ENCODE measurements around the gene PADI6.

The PADI6 gene

DNA sequence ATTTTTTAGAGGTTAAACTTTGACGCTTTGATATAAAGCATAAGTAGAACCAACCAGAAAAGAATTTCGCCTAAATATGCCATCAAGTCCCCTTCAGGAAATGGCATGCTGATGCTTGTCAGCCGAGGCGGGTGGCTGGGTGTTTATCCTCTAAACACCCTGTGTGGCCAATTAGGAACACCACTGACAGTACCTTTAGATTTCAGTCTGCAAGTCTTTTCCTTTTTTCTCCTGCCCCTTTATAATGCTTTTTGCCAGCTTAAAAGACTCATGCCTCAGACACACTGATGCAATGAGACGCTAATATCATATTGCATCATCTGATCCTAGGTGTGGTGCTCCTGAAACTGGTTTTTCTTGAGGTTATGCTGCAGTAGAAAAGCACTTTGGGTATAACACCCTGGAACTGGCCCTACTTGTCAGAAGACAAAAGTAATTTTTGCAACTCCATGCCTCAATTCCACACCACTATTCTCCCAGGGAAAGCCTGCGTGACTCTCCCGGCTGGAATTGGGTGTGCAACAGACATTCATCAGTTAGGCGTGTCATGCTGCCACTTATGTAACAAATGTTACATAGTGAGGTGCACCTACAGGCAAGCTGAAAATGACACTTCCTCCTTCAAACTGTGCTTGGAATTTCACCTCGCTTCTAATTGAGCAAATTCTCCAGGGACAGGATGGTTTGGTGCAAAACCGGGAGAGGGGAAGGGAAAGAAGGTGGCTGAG, 69.4 kb downstream of the PADI6 start (continued):
- TF ChIP-seq, protein P1, sequence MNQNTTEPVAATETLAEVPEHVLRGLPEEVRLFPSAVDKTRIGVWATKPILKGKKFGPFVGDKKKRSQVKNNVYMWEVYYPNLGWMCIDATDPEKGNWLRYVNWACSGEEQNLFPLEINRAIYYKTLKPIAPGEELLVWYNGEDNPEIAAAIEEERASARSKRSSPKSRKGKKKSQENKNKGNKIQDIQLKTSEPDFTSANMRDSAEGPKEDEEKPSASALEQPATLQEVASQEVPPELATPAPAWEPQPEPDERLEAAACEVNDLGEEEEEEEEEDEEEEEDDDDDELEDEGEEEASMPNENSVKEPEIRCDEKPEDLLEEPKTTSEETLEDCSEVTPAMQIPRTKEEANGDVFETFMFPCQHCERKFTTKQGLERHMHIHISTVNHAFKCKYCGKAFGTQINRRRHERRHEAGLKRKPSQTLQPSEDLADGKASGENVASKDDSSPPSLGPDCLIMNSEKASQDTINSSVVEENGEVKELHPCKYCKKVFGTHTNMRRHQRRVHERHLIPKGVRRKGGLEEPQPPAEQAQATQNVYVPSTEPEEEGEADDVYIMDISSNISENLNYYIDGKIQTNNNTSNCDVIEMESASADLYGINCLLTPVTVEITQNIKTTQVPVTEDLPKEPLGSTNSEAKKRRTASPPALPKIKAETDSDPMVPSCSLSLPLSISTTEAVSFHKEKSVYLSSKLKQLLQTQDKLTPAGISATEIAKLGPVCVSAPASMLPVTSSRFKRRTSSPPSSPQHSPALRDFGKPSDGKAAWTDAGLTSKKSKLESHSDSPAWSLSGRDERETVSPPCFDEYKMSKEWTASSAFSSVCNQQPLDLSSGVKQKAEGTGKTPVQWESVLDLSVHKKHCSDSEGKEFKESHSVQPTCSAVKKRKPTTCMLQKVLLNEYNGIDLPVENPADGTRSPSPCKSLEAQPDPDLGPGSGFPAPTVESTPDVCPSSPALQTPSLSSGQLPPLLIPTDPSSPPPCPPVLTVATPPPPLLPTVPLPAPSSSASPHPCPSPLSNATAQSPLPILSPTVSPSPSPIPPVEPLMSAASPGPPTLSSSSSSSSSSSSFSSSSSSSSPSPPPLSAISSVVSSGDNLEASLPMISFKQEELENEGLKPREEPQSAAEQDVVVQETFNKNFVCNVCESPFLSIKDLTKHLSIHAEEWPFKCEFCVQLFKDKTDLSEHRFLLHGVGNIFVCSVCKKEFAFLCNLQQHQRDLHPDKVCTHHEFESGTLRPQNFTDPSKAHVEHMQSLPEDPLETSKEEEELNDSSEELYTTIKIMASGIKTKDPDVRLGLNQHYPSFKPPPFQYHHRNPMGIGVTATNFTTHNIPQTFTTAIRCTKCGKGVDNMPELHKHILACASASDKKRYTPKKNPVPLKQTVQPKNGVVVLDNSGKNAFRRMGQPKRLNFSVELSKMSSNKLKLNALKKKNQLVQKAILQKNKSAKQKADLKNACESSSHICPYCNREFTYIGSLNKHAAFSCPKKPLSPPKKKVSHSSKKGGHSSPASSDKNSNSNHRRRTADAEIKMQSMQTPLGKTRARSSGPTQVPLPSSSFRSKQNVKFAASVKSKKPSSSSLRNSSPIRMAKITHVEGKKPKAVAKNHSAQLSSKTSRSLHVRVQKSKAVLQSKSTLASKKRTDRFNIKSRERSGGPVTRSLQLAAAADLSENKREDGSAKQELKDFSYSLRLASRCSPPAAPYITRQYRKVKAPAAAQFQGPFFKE (tag by site-specific recombination; IDR thresholded peaks at IDR 0.05; ENCODE audit: borderline replicate concordance): no peak
- no peak for TF ChIP-seq GLIS2 (tag by site-specific recombination; IDR thresholded peaks at IDR 0.05)
- no peak for TF ChIP-seq ZNF830 (tag by site-specific recombination; IDR thresholded peaks at IDR 0.05; ENCODE audit: low read depth)
- TF ChIP-seq YY2 (tag by site-specific recombination; IDR thresholded peaks at IDR 0.05): no peak
- peak; percentile 56; the same call in 1 of the 2 replicates for TF ChIP-seq KLF7 (tag by site-specific recombination; IDR thresholded peaks at IDR 0.05; ENCODE audit: borderline replicate concordance)
- TF ChIP-seq, protein P2, sequence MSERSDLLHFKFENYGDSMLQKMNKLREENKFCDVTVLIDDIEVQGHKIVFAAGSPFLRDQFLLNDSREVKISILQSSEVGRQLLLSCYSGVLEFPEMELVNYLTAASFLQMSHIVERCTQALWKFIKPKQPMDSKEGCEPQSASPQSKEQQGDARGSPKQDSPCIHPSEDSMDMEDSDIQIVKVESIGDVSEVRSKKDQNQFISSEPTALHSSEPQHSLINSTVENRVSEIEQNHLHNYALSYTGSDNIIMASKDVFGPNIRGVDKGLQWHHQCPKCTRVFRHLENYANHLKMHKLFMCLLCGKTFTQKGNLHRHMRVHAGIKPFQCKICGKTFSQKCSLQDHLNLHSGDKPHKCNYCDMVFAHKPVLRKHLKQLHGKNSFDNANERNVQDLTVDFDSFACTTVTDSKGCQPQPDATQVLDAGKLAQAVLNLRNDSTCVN (tag by site-specific recombination; optimal IDR thresholded peaks at IDR 0.05): no peak
- no peak for TF ChIP-seq ZNF433 (tag by site-specific recombination; IDR thresholded peaks at IDR 0.05; ENCODE audit: low read depth)
- TF ChIP-seq, protein P3, sequence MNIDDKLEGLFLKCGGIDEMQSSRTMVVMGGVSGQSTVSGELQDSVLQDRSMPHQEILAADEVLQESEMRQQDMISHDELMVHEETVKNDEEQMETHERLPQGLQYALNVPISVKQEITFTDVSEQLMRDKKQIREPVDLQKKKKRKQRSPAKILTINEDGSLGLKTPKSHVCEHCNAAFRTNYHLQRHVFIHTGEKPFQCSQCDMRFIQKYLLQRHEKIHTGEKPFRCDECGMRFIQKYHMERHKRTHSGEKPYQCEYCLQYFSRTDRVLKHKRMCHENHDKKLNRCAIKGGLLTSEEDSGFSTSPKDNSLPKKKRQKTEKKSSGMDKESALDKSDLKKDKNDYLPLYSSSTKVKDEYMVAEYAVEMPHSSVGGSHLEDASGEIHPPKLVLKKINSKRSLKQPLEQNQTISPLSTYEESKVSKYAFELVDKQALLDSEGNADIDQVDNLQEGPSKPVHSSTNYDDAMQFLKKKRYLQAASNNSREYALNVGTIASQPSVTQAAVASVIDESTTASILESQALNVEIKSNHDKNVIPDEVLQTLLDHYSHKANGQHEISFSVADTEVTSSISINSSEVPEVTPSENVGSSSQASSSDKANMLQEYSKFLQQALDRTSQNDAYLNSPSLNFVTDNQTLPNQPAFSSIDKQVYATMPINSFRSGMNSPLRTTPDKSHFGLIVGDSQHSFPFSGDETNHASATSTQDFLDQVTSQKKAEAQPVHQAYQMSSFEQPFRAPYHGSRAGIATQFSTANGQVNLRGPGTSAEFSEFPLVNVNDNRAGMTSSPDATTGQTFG (tag by site-specific recombination; IDR thresholded peaks at IDR 0.05; ENCODE audit: borderline replicate concordance): no peak
- peak; percentile 71 for TF ChIP-seq GLIS1 (tag by site-specific recombination; IDR thresholded peaks at IDR 0.05)
- TF ChIP-seq, protein P4, sequence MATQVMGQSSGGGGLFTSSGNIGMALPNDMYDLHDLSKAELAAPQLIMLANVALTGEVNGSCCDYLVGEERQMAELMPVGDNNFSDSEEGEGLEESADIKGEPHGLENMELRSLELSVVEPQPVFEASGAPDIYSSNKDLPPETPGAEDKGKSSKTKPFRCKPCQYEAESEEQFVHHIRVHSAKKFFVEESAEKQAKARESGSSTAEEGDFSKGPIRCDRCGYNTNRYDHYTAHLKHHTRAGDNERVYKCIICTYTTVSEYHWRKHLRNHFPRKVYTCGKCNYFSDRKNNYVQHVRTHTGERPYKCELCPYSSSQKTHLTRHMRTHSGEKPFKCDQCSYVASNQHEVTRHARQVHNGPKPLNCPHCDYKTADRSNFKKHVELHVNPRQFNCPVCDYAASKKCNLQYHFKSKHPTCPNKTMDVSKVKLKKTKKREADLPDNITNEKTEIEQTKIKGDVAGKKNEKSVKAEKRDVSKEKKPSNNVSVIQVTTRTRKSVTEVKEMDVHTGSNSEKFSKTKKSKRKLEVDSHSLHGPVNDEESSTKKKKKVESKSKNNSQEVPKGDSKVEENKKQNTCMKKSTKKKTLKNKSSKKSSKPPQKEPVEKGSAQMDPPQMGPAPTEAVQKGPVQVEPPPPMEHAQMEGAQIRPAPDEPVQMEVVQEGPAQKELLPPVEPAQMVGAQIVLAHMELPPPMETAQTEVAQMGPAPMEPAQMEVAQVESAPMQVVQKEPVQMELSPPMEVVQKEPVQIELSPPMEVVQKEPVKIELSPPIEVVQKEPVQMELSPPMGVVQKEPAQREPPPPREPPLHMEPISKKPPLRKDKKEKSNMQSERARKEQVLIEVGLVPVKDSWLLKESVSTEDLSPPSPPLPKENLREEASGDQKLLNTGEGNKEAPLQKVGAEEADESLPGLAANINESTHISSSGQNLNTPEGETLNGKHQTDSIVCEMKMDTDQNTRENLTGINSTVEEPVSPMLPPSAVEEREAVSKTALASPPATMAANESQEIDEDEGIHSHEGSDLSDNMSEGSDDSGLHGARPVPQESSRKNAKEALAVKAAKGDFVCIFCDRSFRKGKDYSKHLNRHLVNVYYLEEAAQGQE (tag by site-specific recombination; IDR thresholded peaks at IDR 0.05): no peak
- TF ChIP-seq, protein P5, sequence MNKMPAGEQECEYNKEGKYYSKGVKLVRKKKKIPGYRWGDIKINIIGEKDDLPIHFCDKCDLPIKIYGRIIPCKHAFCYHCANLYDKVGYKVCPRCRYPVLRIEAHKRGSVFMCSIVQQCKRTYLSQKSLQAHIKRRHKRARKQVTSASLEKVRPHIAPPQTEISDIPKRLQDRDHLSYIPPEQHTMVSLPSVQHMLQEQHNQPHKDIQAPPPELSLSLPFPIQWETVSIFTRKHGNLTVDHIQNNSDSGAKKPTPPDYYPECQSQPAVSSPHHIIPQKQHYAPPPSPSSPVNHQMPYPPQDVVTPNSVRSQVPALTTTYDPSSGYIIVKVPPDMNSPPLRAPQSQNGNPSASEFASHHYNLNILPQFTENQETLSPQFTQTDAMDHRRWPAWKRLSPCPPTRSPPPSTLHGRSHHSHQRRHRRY (tag by site-specific recombination; IDR thresholded peaks at IDR 0.05): no peak
- TF ChIP-seq ZNF138 (tag by site-specific recombination; IDR thresholded peaks at IDR 0.05; ENCODE audit: borderline replicate concordance): no peak
- no peak for TF ChIP-seq ZNF473 (tag by site-specific recombination; IDR thresholded peaks at IDR 0.05)
- TF ChIP-seq ZNF530 (tag by site-specific recombination; IDR thresholded peaks at IDR 0.05; ENCODE audit: low read depth): no peak
- TF ChIP-seq ZNF248 (tag by site-specific recombination; IDR thresholded peaks at IDR 0.05): no peak
- TF ChIP-seq ZNF184 (tag by site-specific recombination; IDR thresholded peaks at IDR 0.05): 0 out of 2 replicates have a peak, but pooled peaks have one; percentile 10
- TF ChIP-seq, protein P6, sequence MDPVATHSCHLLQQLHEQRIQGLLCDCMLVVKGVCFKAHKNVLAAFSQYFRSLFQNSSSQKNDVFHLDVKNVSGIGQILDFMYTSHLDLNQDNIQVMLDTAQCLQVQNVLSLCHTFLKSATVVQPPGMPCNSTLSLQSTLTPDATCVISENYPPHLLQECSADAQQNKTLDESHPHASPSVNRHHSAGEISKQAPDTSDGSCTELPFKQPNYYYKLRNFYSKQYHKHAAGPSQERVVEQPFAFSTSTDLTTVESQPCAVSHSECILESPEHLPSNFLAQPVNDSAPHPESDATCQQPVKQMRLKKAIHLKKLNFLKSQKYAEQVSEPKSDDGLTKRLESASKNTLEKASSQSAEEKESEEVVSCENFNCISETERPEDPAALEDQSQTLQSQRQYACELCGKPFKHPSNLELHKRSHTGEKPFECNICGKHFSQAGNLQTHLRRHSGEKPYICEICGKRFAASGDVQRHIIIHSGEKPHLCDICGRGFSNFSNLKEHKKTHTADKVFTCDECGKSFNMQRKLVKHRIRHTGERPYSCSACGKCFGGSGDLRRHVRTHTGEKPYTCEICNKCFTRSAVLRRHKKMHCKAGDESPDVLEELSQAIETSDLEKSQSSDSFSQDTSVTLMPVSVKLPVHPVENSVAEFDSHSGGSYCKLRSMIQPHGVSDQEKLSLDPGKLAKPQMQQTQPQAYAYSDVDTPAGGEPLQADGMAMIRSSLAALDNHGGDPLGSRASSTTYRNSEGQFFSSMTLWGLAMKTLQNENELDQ (tag by site-specific recombination; IDR thresholded peaks at IDR 0.05; ENCODE audit: low read depth): no peak
- TF ChIP-seq GFI1B (tag by site-specific recombination; IDR thresholded peaks at IDR 0.05): no peak
- TF ChIP-seq, protein P7, sequence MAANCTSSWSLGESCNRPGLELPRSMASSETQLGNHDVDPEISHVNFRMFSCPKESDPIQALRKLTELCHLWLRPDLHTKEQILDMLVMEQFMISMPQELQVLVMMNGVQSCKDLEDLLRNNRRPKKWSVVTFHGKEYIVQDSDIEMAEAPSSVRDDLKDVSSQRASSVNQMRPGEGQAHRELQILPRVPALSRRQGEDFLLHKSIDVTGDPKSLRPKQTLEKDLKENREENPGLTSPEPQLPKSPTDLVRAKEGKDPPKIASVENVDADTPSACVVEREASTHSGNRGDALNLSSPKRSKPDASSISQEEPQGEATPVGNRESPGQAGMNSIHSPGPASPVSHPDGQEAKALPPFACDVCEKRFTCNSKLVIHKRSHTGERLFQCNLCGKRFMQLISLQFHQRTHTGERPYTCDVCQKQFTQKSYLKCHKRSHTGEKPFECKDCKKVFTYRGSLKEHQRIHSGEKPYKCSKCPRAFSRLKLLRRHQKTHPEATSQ (tag by site-specific recombination; IDR thresholded peaks at IDR 0.05): no peak
- TF ChIP-seq ZXDB (tag by site-specific recombination; IDR thresholded peaks at IDR 0.05): no peak
